Muscle layer of duodenum (tissue), 2 donors: ENCODE data around the gene MITD1.

Source experiments
- H3K27ac ChIP-seq: one replicate; pipeline ENCODE4 v1.7.0; 2013; ENCODE audit warnings: mild to moderate bottlenecking, low read length
- H3K27me3 ChIP-seq: one replicate; pipeline ENCODE4 v1.7.0; 2013; ENCODE audit warnings: low read depth, mild to moderate bottlenecking, control low read depth, low read length
- H3K36me3 ChIP-seq, 2 donors: one replicate each; pipeline ENCODE4 v1.7.0; 2013; ENCODE audit warnings: low read length in 2 of 2, control low read depth in 1 of 2, mild to moderate bottlenecking in 1 of 2; ENCODE audit not compliant: insufficient read depth in 2 of 2, control insufficient read depth in 1 of 2
- H3K4me1 ChIP-seq, 2 donors: one replicate each; pipeline ENCODE4 v1.7.0; 2013; ENCODE audit warnings: low read length in 2 of 2, mild to moderate bottlenecking in 2 of 2, control low read depth in 1 of 2, moderate library complexity in 1 of 2; ENCODE audit not compliant: insufficient read depth in 2 of 2, control insufficient read depth in 1 of 2
- H3K4me3 ChIP-seq, 2 donors: one replicate each; pipeline ENCODE4 v1.7.0; 2013; ENCODE audit warnings: low read length in 2 of 2, low read depth in 1 of 2, mild to moderate bottlenecking in 1 of 2
- H3K9me3 ChIP-seq, 2 donors: one replicate each; pipeline ENCODE4 v1.7.0; 2013; ENCODE audit warnings: low read length in 2 of 2, control low read depth in 1 of 2, mild to moderate bottlenecking in 1 of 2; ENCODE audit not compliant: control insufficient read depth in 1 of 2
- donor health status: healthy.

The MITD1 gene

DNA sequence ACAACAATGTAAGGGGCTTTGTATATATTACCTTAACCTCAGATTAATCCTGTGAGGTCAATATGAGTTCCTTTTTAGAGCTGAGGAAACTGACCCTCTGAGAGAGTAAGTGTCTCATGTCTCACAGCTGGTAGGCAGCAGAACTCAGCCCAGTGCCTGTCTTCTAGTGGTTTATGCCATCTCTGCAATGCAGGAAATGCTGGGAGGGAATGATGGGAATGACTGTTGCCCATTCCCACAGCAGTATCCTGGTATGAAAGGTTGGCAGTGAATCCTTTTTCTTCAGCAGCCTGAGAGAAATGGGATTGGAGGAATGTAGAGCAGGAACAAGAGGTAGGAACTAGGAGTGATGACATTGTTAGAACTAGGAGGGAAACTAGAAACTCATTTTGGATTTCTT lies 6.2 kb upstream of the MITD1 start:
- H3K4me1 ChIP-seq: peaks cover under 1 to 25% of the 10 kb centered on the region in 2 donors
- H3K36me3 ChIP-seq: peaks cover 11 to 27% of the 10 kb centered on the region in 2 donors
- no peak overlapping the region for H3K27ac ChIP-seq
- H3K4me3 ChIP-seq: no peak overlapping the region
- H3K27me3 ChIP-seq: no peaks in the 10 kb centered on the region
- no peaks in the 10 kb centered on the region for H3K9me3 ChIP-seq

DNA sequence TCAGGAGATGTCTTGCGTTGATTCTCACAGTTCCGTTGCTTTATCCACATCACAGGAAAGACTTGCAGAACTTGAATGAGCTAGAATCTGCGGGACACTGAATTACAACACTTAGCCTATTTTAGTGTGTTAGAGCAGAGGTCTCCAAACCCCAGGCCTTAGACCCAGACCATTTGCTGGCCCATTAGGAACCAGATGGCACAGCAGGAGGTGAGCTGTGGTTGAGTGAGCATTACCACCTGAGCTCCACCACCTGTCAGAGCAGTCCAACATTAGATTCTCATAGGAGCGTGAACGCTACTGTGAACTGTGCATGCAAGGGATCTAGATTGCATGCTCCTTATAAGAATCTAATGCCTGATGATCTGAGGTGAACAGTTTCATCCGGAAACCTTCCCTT lies 4.0 kb upstream of the MITD1 start:
- H3K27me3 ChIP-seq: no peaks in the 10 kb centered on the region
- no peak overlapping the region for H3K4me3 ChIP-seq
- no peaks in the 10 kb centered on the region for H3K9me3 ChIP-seq
- no peak overlapping the region for H3K27ac ChIP-seq
- peaks cover 6 to 38% of the 10 kb centered on the region in 2 donors for H3K4me1 ChIP-seq
- peaks cover 11 to 22% of the 10 kb centered on the region in 2 donors for H3K36me3 ChIP-seq

DNA sequence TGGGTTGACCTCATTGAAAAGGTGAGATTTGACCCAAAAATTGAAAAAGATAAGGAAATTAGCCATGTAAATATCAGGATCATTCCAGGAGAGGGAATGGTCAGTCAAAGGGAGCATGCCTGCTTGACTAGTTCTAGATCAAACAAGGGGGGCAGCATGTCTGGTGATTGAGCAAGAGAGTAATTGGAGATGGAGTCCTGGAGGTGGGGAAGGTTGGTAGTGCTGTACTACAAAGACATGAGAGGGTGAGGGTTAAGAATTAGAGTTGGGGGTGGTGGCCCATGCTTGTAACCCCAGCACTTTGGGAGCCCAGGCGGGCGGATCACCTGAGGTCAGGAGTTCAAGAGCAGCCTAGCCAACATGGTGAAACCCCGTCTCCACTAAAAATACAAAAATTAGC lies 2.2 kb upstream of the MITD1 start:
- Histone ChIP-seq H3K4me1 (peaks cover 11 to 52% of the 10 kb centered on the region in 2 donors), H3K27me3 (no peaks in the 10 kb centered on the region)

DNA sequence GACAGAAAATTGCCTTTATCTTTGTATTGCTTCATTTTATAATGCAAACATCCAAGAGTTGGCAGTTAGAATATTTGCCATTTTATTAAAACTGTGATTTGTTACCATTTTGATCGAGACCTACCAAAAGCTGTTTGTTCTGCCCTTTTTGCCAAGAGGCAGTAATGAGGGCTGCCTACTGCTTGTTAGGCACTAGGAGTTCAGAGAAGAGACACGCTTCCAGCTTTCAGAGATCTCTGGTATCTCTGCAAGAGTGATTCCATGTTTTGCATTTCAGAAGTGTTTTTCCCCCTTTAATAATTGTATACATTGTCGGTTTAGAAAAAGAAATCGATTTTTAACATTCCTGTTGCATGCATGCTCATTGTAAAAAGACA lies 754 bp upstream of the MITD1 start:
- H3K27ac ChIP-seq: peak overlapping the region; percentile 85
- no peaks in the 10 kb centered on the region for H3K36me3 ChIP-seq
- H3K4me1 ChIP-seq: peaks cover 11 to 52% of the 10 kb centered on the region in 2 donors
- peak overlapping the region; percentile 92 to 98 for H3K4me3 ChIP-seq
- no peaks in the 10 kb centered on the region for H3K9me3 ChIP-seq
- H3K27me3 ChIP-seq: no peaks in the 10 kb centered on the region

More for the DNA sequence above, 2.2 kb upstream of the MITD1 start:
- Histone ChIP-seq H3K27ac (no peak overlapping the region), H3K9me3 (no peaks in the 10 kb centered on the region), H3K4me3 (no peak overlapping the region), H3K36me3 (peaks cover 8 to 9% of the 10 kb centered on the region in 2 donors)

DNA sequence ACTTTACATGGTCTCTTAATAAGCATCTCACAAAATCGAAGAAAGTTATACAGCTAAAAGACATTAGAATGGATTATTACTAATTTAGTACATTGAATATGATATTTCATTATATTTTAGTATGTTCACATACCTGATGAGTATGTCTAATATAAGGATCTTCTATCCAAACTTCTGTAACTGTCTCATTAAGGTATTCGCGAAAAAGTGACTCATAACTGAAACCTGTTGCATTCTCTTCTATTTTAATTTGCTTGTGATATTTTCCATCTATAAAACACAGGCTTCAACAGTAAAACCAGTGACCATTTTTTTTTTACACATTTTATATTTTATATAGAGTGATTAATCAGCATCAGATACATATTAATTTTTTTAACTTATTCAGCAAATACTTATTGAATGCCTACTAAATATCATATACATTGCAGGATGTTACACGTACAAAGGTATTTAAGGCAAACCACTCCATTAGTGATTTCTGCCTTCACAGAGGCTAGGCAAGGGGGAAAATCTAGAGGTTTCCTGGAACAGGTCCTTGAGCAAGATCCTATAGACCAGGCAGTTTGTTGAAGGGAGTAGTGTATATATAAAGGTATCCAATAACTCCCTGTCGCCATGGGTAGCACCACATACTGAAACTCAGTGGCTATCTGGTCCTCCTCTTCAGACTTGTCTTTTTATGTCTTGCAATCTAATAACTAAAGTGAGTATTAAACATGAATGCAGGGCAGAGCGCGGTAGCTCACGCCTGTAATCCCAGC lies 9.3 kb downstream of the MITD1 start:
- Histone ChIP-seq H3K27me3 (no peaks in the 10 kb centered on the region), H3K9me3 (no peaks in the 10 kb centered on the region), H3K27ac (no peak overlapping the region), H3K36me3 (peaks cover 39 to 41% of the 10 kb centered on the region in 2 donors), H3K4me3 (no peak overlapping the region), H3K4me1 (no peaks in the 10 kb centered on the region)

DNA sequence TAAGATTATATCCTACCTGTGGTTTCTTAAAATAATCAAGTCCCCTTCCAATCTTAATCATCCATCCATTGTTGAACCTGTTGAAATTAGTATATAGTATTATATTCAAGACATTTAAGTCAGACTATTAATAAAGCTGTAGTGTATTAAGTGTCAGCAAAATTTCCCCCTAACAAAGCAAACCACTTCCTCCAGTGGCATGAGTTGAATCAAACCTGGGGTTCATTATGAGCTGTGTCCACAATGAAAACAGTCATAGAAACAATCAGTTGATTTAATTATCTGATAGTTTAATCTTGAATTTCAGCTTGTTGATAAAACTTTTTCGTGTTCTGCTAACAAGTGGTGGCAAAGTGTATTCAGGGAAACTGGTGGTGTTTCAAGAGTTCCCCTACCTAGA lies 11.3 kb downstream of the MITD1 start:
- H3K4me3 ChIP-seq: no peak overlapping the region
- peaks cover 47 to 49% of the 10 kb centered on the region in 2 donors for H3K36me3 ChIP-seq
- no peaks in the 10 kb centered on the region for H3K27me3 ChIP-seq
- no peaks in the 10 kb centered on the region for H3K9me3 ChIP-seq
- H3K27ac ChIP-seq: no peak overlapping the region
- H3K4me1 ChIP-seq: no peaks in the 10 kb centered on the region

DNA sequence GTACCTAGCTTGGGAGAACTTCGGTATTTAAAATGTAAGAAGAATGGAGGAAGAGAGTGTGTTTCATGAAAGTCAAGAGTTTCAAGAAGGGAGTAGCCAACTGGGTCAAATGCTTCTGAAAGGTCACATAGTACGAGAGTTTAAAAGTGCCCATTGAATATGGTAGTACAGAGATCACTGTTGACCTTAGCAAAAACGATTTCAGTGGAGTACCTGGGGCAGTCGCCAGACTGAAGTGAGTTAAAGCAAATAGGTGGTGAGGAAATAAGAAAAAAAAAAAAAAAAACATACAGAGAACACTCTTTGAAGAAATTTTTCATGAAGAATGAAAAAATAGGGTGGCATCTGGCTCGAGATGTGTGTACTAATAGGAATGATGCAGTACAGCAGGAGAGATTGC lies 14.6 kb downstream of the MITD1 start:
- Histone ChIP-seq H3K36me3 (peaks cover 39 to 40% of the 10 kb centered on the region in 2 donors), H3K9me3 (no peaks in the 10 kb centered on the region), H3K4me1 (no peaks in the 10 kb centered on the region), H3K27me3 (no peaks in the 10 kb centered on the region), H3K27ac (no peak overlapping the region), H3K4me3 (no peak overlapping the region)

DNA sequence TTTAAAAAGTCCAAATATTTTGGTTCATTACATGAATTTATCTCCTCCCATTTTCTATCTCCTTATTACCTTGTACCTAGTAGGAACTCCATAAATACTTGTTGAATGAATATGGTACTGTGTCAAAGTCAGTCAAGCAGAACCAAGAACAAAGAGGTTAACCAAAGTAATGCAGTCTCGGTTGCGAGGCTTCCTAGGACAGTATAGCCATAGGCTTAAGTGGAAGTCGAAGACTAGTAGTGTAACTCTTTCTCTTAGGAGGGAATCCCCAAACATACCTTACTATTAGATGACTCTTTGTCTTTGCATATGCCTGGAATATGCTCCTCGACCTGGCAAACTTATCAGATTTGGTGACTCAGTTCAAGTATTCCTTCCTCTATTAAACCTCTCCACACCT lies 21.3 kb downstream of the MITD1 start:
- no peak overlapping the region for H3K27ac ChIP-seq
- no peak overlapping the region for H3K4me3 ChIP-seq
- H3K4me1 ChIP-seq: peaks cover 0 to 5% of the 10 kb centered on the region in 2 donors
- no peaks in the 10 kb centered on the region for H3K9me3 ChIP-seq
- H3K36me3 ChIP-seq: peaks cover 13 to 25% of the 10 kb centered on the region in 2 donors
- H3K27me3 ChIP-seq: no peaks in the 10 kb centered on the region

DNA sequence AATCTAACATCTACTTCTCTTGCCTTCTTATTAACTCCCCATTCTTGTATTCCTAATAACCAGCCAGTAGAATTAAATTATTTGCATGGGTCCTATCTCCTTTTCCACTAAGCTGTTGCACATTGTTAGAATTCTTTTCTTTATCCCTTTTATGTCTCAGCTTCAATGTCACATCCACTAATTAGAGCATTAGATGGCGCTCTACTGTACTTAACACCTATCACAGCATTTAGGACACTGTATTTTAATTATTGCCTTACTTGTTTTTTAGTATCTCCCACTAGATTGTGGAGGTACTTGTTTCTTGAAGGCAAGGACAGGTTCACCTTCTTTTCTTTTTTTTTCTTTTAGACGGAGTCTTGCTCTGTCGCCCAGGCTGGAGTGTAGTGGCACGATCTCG lies 22.3 kb downstream of the MITD1 start:
- peaks cover 13 to 24% of the 10 kb centered on the region in 2 donors for H3K36me3 ChIP-seq
- no peak overlapping the region for H3K4me3 ChIP-seq
- no peaks in the 10 kb centered on the region for H3K27me3 ChIP-seq
- peaks cover 7 to 11% of the 10 kb centered on the region in 2 donors for H3K4me1 ChIP-seq
- H3K9me3 ChIP-seq: no peaks in the 10 kb centered on the region
- H3K27ac ChIP-seq: no peak overlapping the region

DNA sequence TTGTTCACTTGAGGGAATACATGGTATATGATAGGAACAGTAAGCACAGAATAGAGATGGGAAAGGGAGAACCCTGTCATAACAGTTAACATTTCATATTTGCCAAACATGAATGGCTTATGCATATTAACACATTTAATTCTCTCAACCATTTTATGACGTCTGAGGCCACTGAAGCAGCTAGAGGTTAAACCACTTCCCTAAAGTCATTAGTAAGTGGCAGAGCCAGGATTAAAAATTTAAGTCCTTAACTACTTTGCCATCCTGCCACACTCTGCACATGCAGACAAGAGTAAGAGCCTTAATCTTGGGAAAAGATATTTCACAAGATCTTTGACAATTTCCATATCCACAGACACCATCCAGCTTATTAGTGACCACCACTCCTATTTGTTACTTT lies 24.0 kb downstream of the MITD1 start:
- Histone ChIP-seq H3K9me3 (no peaks in the 10 kb centered on the region), H3K4me1 (peaks cover 7 to 11% of the 10 kb centered on the region in 2 donors), H3K27me3 (no peaks in the 10 kb centered on the region), H3K4me3 (no peak overlapping the region), H3K36me3 (peaks cover 5 to 18% of the 10 kb centered on the region in 2 donors), H3K27ac (no peak overlapping the region)

DNA sequence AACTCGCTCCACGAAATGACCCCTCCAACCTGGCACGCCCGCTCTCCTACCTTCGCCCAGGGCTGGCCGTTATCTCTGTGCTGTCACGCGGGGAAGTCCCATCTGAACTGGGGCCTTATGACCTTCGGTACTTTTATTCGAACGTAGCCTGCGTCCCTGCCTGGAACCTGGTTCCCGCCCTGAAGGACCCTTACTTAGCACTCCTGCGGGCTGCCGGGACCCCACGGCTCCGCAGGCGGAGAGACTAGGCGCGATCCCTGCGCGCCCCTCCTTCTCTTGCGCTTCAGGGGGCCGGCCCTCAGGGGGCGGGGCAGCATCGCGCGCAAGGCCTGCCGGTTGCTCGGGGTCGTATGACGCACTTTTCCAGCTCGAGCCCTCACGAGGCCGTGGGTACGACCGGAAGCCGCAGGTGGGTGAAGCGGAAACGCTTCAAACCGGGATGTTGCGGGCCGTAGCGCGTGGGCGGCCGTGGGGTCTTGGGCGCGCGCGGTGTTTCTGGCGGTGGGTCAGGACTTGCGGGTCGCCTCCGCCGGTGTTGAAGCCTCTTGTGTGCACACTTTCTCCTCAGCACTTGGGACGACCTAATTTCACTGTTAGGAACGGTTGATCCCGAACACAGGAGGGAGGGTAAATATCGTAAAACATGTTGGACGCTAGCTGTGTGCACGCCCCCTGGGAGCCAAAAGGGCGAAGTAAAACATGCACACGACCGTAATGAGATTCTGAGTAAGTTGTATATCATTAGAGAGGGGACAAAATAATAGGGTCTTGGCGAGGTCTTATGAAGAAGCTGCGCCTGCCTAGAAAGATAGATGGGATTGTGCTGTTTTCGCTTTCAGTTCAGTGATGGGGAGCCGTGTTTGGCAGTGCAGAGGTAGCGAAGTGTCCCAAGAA lies 26.0 kb downstream of the MITD1 start, which contains the start of the genes LIPT1 and TSGA10:
LIPT1 (plus strand) TSS at position 325 of the 894 bp plus-strand sequence. CDS start 6,991 bp downstream, outside the sequence.
TSGA10 (minus strand) TSS at position 300 of the 894 bp plus-strand sequence. CDS start 45,503 bp downstream, outside the sequence.
- H3K4me1 ChIP-seq: peaks cover 7 to 11% of the 10 kb centered on the region in 2 donors
- H3K36me3 ChIP-seq: peaks cover 5 to 14% of the 10 kb centered on the region in 2 donors
- H3K9me3 ChIP-seq: no peaks in the 10 kb centered on the region
- H3K27me3 ChIP-seq: no peaks in the 10 kb centered on the region
- peak within 1 kb of the TSS; percentile 90 for H3K27ac ChIP-seq
- peak within 1 kb of the TSS; percentile 76 to 87 for H3K4me3 ChIP-seq
